ENCODE data around the gene SEZ6L2. TPM values are rescaled to one million over a fixed set of nuclear protein-coding genes. Genes with fewer than 3 reads are reported as not detected.

The SEZ6L2 gene
- total RNA-seq, 1 donor from 2014 or later, result 10.7 TPM

- TF ChIP-seq, protein P1, sequence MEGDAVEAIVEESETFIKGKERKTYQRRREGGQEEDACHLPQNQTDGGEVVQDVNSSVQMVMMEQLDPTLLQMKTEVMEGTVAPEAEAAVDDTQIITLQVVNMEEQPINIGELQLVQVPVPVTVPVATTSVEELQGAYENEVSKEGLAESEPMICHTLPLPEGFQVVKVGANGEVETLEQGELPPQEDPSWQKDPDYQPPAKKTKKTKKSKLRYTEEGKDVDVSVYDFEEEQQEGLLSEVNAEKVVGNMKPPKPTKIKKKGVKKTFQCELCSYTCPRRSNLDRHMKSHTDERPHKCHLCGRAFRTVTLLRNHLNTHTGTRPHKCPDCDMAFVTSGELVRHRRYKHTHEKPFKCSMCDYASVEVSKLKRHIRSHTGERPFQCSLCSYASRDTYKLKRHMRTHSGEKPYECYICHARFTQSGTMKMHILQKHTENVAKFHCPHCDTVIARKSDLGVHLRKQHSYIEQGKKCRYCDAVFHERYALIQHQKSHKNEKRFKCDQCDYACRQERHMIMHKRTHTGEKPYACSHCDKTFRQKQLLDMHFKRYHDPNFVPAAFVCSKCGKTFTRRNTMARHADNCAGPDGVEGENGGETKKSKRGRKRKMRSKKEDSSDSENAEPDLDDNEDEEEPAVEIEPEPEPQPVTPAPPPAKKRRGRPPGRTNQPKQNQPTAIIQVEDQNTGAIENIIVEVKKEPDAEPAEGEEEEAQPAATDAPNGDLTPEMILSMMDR (IDR thresholded peaks at IDR 0.05), result no peak
- H3K27ac ChIP-seq, result peak overlapping the region; percentile 97
- H3K4me3 ChIP-seq, result peak overlapping the region; percentile 91
- no peak for DNase-seq
- H3K4me1 ChIP-seq, result peaks cover 17% of the 10 kb centered on the region
- intact Hi-C loops (cut with DNase I), result no loop called here
- H3K27me3 ChIP-seq (ENCODE audit: low read depth), result no peaks in the 10 kb centered on the region
- H3K9me3 ChIP-seq, result no peaks in the 10 kb centered on the region
- ATAC-seq, result peak; percentile 1 to 44
- H3K36me3 ChIP-seq, result peaks cover 34% of the 10 kb centered on the region
Observed at GRCh38 chr16:29862383-29862883, 36.9 kb downstream of the SEZ6L2 start.

GRCh38 chr16:29860218-29860617, 39.1 kb downstream of the SEZ6L2 start:
- no peaks in the 10 kb centered on the region for H3K9me3 ChIP-seq
- intact Hi-C loops (cut with DNase I), result no loop called here
- TF ChIP-seq, protein P1 (IDR thresholded peaks at IDR 0.05), result no peak
- no peak overlapping the region for H3K27ac ChIP-seq
- H3K4me3 ChIP-seq, result no peak overlapping the region
- no peaks in the 10 kb centered on the region for H3K27me3 ChIP-seq (ENCODE audit: low read depth)
- ATAC-seq (no peak), DNase-seq (no peak)
- H3K4me1 ChIP-seq, result peaks cover 17% of the 10 kb centered on the region
- peaks cover 34% of the 10 kb centered on the region for H3K36me3 ChIP-seq

DNA sequence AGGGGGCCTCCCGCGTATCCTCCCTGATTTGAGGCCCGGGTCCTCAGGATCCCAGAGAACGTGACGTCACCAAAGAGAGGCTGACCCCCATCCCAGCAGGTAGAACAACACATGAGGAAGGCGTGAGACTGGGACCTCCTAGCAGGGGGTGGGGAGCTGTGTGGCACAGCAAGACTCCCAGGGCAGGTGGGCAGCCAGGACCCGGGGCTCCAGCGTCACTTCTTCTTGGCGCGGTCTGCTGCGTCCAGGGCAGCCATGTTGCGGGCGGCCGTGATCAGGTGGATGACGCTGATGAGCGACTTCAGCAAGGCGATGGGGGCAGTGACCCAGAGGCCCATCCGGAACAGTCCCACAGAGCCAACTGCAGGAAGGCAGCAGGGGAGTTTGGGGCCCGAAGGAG, 40.4 kb downstream of the SEZ6L2 start:
- Histone ChIP-seq H3K4me1 (peaks cover 17% of the 10 kb centered on the region), H3K27ac (no peak overlapping the region), H3K4me3 (no peak overlapping the region), H3K36me3 (peaks cover 34% of the 10 kb centered on the region), H3K27me3 (ENCODE audit: low read depth) (no peaks in the 10 kb centered on the region), H3K9me3 (no peaks in the 10 kb centered on the region)
- ATAC-seq (no peak), DNase-seq (no peak)
- TF ChIP-seq, protein P1 (IDR thresholded peaks at IDR 0.05), result no peak
- intact Hi-C loops (cut with DNase I), result no loop called here

DNA sequence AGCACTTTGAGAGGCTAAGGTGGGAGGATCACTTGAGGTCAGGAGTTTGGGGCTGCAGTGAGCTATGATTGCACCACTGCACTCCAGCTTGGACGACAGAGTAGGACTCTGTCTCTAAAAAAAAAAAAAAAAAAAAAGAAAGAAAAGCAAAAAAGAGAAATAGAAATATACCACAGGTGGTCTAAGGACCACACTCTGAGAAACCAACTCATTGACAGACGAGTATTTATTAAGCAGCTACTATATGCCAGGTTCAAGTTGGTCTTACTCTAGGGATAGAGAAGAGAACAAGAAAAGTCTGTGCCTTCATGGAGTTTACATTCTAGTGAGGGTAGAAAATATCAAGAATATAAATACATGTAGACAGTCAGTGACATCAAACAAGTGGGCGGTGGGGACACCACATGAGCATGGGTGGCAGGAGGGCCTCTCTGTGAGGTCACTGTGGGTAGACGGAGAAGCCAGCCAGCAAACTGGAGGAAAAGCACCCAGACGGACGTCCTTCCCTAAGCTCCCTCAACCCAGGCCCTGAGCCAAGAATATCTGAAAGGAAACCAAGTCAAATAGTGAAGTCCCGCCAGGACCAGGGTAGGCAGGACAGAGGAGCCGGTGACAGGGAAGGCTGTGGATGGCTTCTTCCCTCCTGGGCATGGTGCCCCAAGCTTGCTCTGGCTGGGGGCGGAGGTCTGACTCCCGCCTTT, 41.1 kb downstream of the SEZ6L2 start:
- Histone ChIP-seq H3K4me3 (no peak overlapping the region), H3K27ac (no peak overlapping the region), H3K27me3 (ENCODE audit: low read depth) (no peaks in the 10 kb centered on the region), H3K9me3 (no peaks in the 10 kb centered on the region), H3K4me1 (peaks cover 17% of the 10 kb centered on the region), H3K36me3 (peaks cover 34% of the 10 kb centered on the region)
- no peak for ATAC-seq
- no peak for DNase-seq
- intact Hi-C loops (cut with DNase I), result no loop called here
- TF ChIP-seq, protein P1 (IDR thresholded peaks at IDR 0.05), result no peak

DNA sequence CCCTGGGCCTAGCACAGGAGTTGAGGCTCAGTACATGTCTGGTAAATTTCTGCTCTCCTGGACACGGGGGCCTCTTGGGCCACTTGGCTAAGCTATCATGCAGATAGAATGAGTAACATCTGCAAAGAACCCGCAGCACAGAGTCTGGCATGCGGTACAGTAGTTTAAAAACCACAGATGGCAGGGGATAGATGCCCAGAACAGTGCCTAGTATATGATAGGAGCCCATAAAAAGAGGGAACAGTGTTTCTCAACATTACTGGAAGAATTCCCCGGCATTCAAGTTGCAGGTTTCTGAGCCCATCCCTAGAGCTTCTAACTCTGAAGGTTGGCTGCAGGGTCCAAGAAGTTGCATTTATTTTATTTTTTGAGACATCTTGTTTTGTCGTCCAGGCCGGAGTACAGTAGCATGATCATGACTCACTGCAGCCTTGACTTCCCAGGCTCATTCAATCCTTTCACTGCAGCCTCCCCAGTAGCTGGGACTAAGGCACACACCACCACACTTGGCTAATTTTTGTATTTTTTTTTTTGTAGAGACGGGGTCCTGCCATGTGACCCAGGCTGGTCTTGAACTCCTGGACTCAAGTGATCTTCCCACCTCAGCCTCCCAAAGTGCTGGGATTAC, 42.1 kb downstream of the SEZ6L2 start:
- DNase-seq (no peak), ATAC-seq (no peak)
- no peak overlapping the region for H3K4me3 ChIP-seq
- peaks cover 15% of the 10 kb centered on the region for H3K4me1 ChIP-seq
- TF ChIP-seq, protein P1 (IDR thresholded peaks at IDR 0.05), result no peak
- H3K27me3 ChIP-seq (ENCODE audit: low read depth), result no peaks in the 10 kb centered on the region
- intact Hi-C loops (cut with DNase I), result no loop called here
- no peaks in the 10 kb centered on the region for H3K9me3 ChIP-seq
- H3K27ac ChIP-seq, result no peak overlapping the region
- peaks cover 34% of the 10 kb centered on the region for H3K36me3 ChIP-seq

Data from lower lobe of right lung (tissue), 2 donors.